Measurements from ENCODE around the gene SLC5A3. TPM values are rescaled to one million over a fixed set of nuclear protein-coding genes. Genes with fewer than 3 reads are reported as not detected.

Gene SLC5A3
- total RNA-seq, 6 donors from 2014 or later, result 12.1 to 40.8 (median 13.7) TPM

DNA sequence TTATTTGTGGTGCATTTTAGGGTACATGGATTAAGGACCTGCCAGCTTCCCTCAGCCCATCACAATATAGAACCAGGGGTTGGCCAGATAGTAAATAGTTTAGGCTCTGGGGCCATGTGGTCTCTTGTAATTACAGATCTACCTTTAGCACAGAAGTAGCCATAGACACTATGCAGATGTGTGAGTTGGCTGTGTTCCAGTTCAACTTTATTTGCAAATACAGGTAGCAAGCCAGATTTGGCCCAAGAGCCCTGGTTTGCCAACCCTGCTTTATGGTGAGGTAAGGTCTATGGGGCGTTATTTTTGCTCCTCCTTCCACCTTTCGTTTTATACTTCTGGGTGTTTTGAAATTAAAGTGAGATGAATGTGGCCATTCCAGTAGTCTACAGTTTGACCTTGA lies 48.7 kb downstream of the SLC5A3 start:
- Histone ChIP-seq H3K27me3 (no peaks in the 10 kb centered on the region), H3K36me3 (peaks cover 0 to 19% (median 2%) of the 10 kb centered on the region in 4 donors), H3K4me1 (no peaks in the 10 kb centered on the region), H3K4me3 (no peak overlapping the region), H3K9me3 (no peaks in the 10 kb centered on the region), H3K27ac (no peak overlapping the region)
- DNase-seq (no peak), ATAC-seq (ENCODE audit: low FRiP score in 2 of 2) (no peak)
- TF ChIP-seq POLR2A (IDR thresholded peaks at IDR 0.05) (no peak), CTCF (IDR thresholded peaks at IDR 0.05) (no peak), POLR2AphosphoS5 (IDR thresholded peaks at IDR 0.05) (no peak), EP300 (IDR thresholded peaks at IDR 0.05) (no peak)
- 56 to 63% methylated on average over 2 of the region's 2 CpGs for WGBS, 2 donors

Other genes with a start within 250 kb of the SLC5A3 start
- 100 to 1,000 TPM in 3 of 6 donors, 10 to 100 TPM in 3; 37.7 to 131 (median 102) TPM for gene ATP5PO, start 157.8 kb upstream of the SLC5A3 start, total RNA-seq
- gene MRPS6, start within 50 bp of the SLC5A3 start, total RNA-seq, result 10 to 100 TPM; 25.0 to 54.6 (median 41.6) TPM